Stimulated activated CD4-positive, alpha-beta T cell treated with anti-CD3 and anti-CD28 coated beads, TNF-alpha, amount 100 ng/mL, for 24 hours (primary cell): ENCODE results near the gene UNC5C.

Source experiments
- DNase-seq, 3 experiments: peaks; one replicate each; pipeline ENCODE4 v3.0.0-alpha.2; 2020; ENCODE audit warnings: low read depth in 3 of 3

Gene UNC5C

GRCh38 chr4:95402299-95402698 lies 146.5 kb downstream of the UNC5C start:
- DNase-seq = no peak

- DNase-seq = no peak
Measured at GRCh38 chr4:95398217-95398616, 150.6 kb downstream of the UNC5C start.

GRCh38 chr4:95394752-95395306 lies 153.9 kb downstream of the UNC5C start:
- DNase-seq = no peak

- DNase-seq = no peak
Measured at GRCh38 chr4:95393821-95394220, 155.0 kb downstream of the UNC5C start.

GRCh38 chr4:95388911-95389310 lies 159.9 kb downstream of the UNC5C start:
- no peak for DNase-seq

GRCh38 chr4:95387719-95388118 lies 161.1 kb downstream of the UNC5C start:
- DNase-seq = no peak

- no peak for DNase-seq
Measured at GRCh38 chr4:95386410-95386809, 162.4 kb downstream of the UNC5C start.

GRCh38 chr4:95381843-95382580 lies 166.8 kb downstream of the UNC5C start:
- no peak for DNase-seq

- DNase-seq = no peak
Measured at GRCh38 chr4:95379633-95380032, 169.1 kb downstream of the UNC5C start.

GRCh38 chr4:95377366-95377900 lies 171.3 kb downstream of the UNC5C start:
- no peak for DNase-seq

GRCh38 chr4:95371476-95372224 lies 177.1 kb downstream of the UNC5C start:
- no peak for DNase-seq

GRCh38 chr4:95367824-95368223 lies 180.9 kb downstream of the UNC5C start:
- no peak for DNase-seq

- DNase-seq = no peak
Measured at GRCh38 chr4:95363966-95364365, 184.8 kb downstream of the UNC5C start.

GRCh38 chr4:95363559-95363925 lies 185.2 kb downstream of the UNC5C start:
- no peak for DNase-seq

GRCh38 chr4:95362906-95363558 lies 185.7 kb downstream of the UNC5C start:
- DNase-seq = no peak

GRCh38 chr4:95362066-95362465 lies 186.7 kb downstream of the UNC5C start:
- no peak for DNase-seq

GRCh38 chr4:95361696-95361965 lies 187.1 kb downstream of the UNC5C start:
- DNase-seq = no peak

- no peak for DNase-seq
Measured at GRCh38 chr4:95360906-95361695, 187.7 kb downstream of the UNC5C start.

GRCh38 chr4:95360256-95360903 lies 188.4 kb downstream of the UNC5C start:
- DNase-seq = no peak

GRCh38 chr4:95358421-95358820 lies 190.4 kb downstream of the UNC5C start:
- no peak for DNase-seq

GRCh38 chr4:95355021-95355420 lies 193.8 kb downstream of the UNC5C start:
- DNase-seq = no peak
